MM.1S (cell line): ENCODE measurements around the gene TSHZ2.

Experiments used
- DNase-seq: peaks from one replicate; pipeline ENCODE4 v3.0.0-alpha.2; 2015
- H2AFZ ChIP-seq: fragments of 300-600 bp; sonication (generic); 2 replicates; pipeline ENCODE4 v1.6.0; 2016; ENCODE audit warnings: antibody characterized with exemption, low read length
- H3F3A ChIP-seq: fragments of 300-600 bp; sonication (generic); 2 replicates; pipeline ENCODE4 v1.6.1; 2016; ENCODE audit warnings: mild to moderate bottlenecking, antibody characterized with exemption, low read length, moderate library complexity, mixed read lengths; ENCODE audit not compliant: insufficient read depth
- H3K27ac ChIP-seq: fragments of 300-600 bp; sonication (generic); 2 replicates; pipeline ENCODE4 v1.5.1; 2016; ENCODE audit warnings: mild to moderate bottlenecking, low read length
- H3K27me3 ChIP-seq: fragments of 300-600 bp; sonication (generic); replicated peaks from 2 replicates; pipeline ENCODE4 v1.6.0; 2016; ENCODE audit warnings: low read length; ENCODE audit not compliant: insufficient read depth
- H3K36me3 ChIP-seq: fragments of 300-600 bp; sonication (generic); replicated peaks from 2 replicates; pipeline ENCODE4 v1.6.1; 2016; ENCODE audit warnings: mild to moderate bottlenecking, low read length, mixed read lengths; ENCODE audit not compliant: insufficient read depth
- H3K4me1 ChIP-seq: fragments of 300-600 bp; sonication (generic); 2 replicates; pipeline ENCODE4 v1.6.1; 2016; ENCODE audit warnings: low read length, mixed read lengths
- H3K4me2 ChIP-seq: fragments of 300-600 bp; sonication (generic); 2 replicates; pipeline ENCODE4 v1.6.0; 2016; ENCODE audit warnings: low read depth, low read length
- H3K4me3 ChIP-seq: fragments of 300-600 bp; sonication (generic); 2 replicates; pipeline ENCODE4 v1.5.1; 2016; ENCODE audit warnings: low read length, mixed read lengths
- H3K79me2 ChIP-seq: fragments of 300-600 bp; sonication (generic); 2 replicates; pipeline ENCODE4 v1.6.1; 2016; ENCODE audit warnings: mixed run types, low read length, mixed read lengths
- H3K9ac ChIP-seq: fragments of 300-600 bp; sonication (generic); 2 replicates; pipeline ENCODE4 v1.6.1; 2016; ENCODE audit warnings: low read length, mixed read lengths
- H3K9me2 ChIP-seq: fragments of 300-600 bp; sonication (generic); replicated peaks from 2 replicates; pipeline ENCODE4 v1.6.1; 2016; ENCODE audit warnings: mild to moderate bottlenecking, low read length, mixed read lengths; ENCODE audit not compliant: insufficient read depth
- H3K9me3 ChIP-seq: fragments of 300-600 bp; sonication (generic); replicated peaks from 2 replicates; pipeline ENCODE4 v1.6.1; 2016; ENCODE audit warnings: mild to moderate bottlenecking, low read length, mixed read lengths; ENCODE audit not compliant: insufficient read depth
- H4K20me1 ChIP-seq: fragments of 300-600 bp; sonication (generic); 2 replicates; pipeline ENCODE4 v1.6.1; 2016; ENCODE audit warnings: mild to moderate bottlenecking, low read length, moderate library complexity, mixed read lengths; ENCODE audit not compliant: insufficient read depth
- CTCF ChIP-seq: fragments of 300-600 bp; sonication (generic); IDR thresholded peaks from 2 replicates; pipeline ENCODE4 v1.5.1; 2016; ENCODE audit warnings: antibody characterized with exemption, low read length, mixed read lengths
- EZH2 ChIP-seq: fragments of 300-600 bp; sonication (generic); optimal IDR thresholded peaks from 2 replicates; pipeline ENCODE3; 2017; ENCODE audit warnings: low read depth, mild to moderate bottlenecking, antibody characterized with exemption, low read length, mixed read lengths
- EZH2phosphoT487 ChIP-seq: fragments of 300-600 bp; sonication (generic); IDR thresholded peaks from 2 replicates; pipeline ENCODE4 v1.6.1; 2018; ENCODE audit warnings: antibody characterized with exemption, low read length

Gene TSHZ2

GRCh38 chr20:53487461-53488200, 515.5 kb downstream of the TSHZ2 start:
- no peaks in the 10 kb centered on the region for H3K4me1 ChIP-seq
- H3K4me2 ChIP-seq: no peak overlapping the region
- TF ChIP-seq EZH2 (no peak), EZH2phosphoT487 (no peak)
- no peaks in the 10 kb centered on the region for H3K9me2 ChIP-seq
- H3K4me3 ChIP-seq: no peak overlapping the region
- H3K36me3 ChIP-seq: no peaks in the 10 kb centered on the region
- DNase-seq: no peak
- H3K79me2 ChIP-seq: no peaks in the 10 kb centered on the region
- no peak overlapping the region for H3K9ac ChIP-seq
- H2AFZ ChIP-seq: no peak overlapping the region
- H3K27me3 ChIP-seq: no peaks in the 10 kb centered on the region
- H4K20me1 ChIP-seq: no peaks in the 10 kb centered on the region
- no peaks in the 10 kb centered on the region for H3K9me3 ChIP-seq
- H3K27ac ChIP-seq: no peak overlapping the region
- H3F3A ChIP-seq: no peaks in the 10 kb centered on the region

- Histone ChIP-seq H3K36me3 (no peaks in the 10 kb centered on the region), H3F3A (no peaks in the 10 kb centered on the region), H3K4me2 (no peak overlapping the region), H3K9me3 (no peaks in the 10 kb centered on the region), H3K4me1 (no peaks in the 10 kb centered on the region), H3K79me2 (no peaks in the 10 kb centered on the region), H3K27me3 (no peaks in the 10 kb centered on the region), H3K4me3 (no peak overlapping the region), H3K27ac (no peak overlapping the region), H2AFZ (no peak overlapping the region), H4K20me1 (no peaks in the 10 kb centered on the region), H3K9ac (no peak overlapping the region), H3K9me2 (no peaks in the 10 kb centered on the region)
- TF ChIP-seq CTCF (no peak), EZH2 (no peak), EZH2phosphoT487 (no peak)
- no peak for DNase-seq
These were observed 516.7 kb downstream of the TSHZ2 start for GRCh38 chr20:53488775-53489272.

GRCh38 chr20:53489528-53489927, 517.4 kb downstream of the TSHZ2 start:
- no peaks in the 10 kb centered on the region for H3K36me3 ChIP-seq
- no peaks in the 10 kb centered on the region for H3K4me1 ChIP-seq
- TF ChIP-seq EZH2 (no peak), EZH2phosphoT487 (no peak), CTCF (no peak)
- no peaks in the 10 kb centered on the region for H4K20me1 ChIP-seq
- no peaks in the 10 kb centered on the region for H3K9me3 ChIP-seq
- no peak overlapping the region for H3K27ac ChIP-seq
- H3K9me2 ChIP-seq: no peaks in the 10 kb centered on the region
- no peak overlapping the region for H3K4me2 ChIP-seq
- H3F3A ChIP-seq: no peaks in the 10 kb centered on the region
- no peaks in the 10 kb centered on the region for H3K79me2 ChIP-seq
- H2AFZ ChIP-seq: no peak overlapping the region
- H3K27me3 ChIP-seq: no peaks in the 10 kb centered on the region
- H3K9ac ChIP-seq: no peak overlapping the region
- DNase-seq: no peak
- H3K4me3 ChIP-seq: no peak overlapping the region

GRCh38 chr20:53490620-53491019, 518.5 kb downstream of the TSHZ2 start:
- H4K20me1 ChIP-seq: no peaks in the 10 kb centered on the region

More at GRCh38 chr20:53490620-53491019, 518.5 kb downstream of the TSHZ2 start:
- Histone ChIP-seq H3F3A (no peaks in the 10 kb centered on the region), H3K4me1 (no peaks in the 10 kb centered on the region), H3K27me3 (no peaks in the 10 kb centered on the region), H2AFZ (no peak overlapping the region), H3K27ac (no peak overlapping the region), H3K4me3 (no peak overlapping the region), H3K9me3 (no peaks in the 10 kb centered on the region), H3K9me2 (no peaks in the 10 kb centered on the region), H3K79me2 (no peaks in the 10 kb centered on the region), H3K36me3 (no peaks in the 10 kb centered on the region), H3K9ac (no peak overlapping the region), H3K4me2 (no peak overlapping the region)
- DNase-seq: no peak
- TF ChIP-seq CTCF (no peak), EZH2 (no peak), EZH2phosphoT487 (no peak)
